ENCODE data around the gene NAALADL2. TPM values are rescaled to one million over a fixed set of nuclear protein-coding genes. Genes with fewer than 3 reads are reported as not detected.

NAALADL2 gene
- total and polyA plus RNA-seq, 2 experiments from 2014 or later, result 3.4 to 15.3 TPM

GRCh38 chr3:175046601-175047000 is 187.5 kb downstream of the NAALADL2 start:
- H3K4me2 ChIP-seq, result no peak overlapping the region
- no peaks in the 10 kb centered on the region for H3K36me3 ChIP-seq (replicated peaks; ENCODE audit: insufficient read depth, low read depth)
- H3K27me3 ChIP-seq, result no peaks in the 10 kb centered on the region
- no peaks in the 10 kb centered on the region for H3K9me2 ChIP-seq (replicated peaks; ENCODE audit: insufficient read depth)
- no peaks in the 10 kb centered on the region for H3K4me1 ChIP-seq (ENCODE audit: insufficient read depth)
- H3K4me3 ChIP-seq, result no peak overlapping the region
- DNase-seq (ENCODE audit: low spot score), result no peak
- H2AFZ ChIP-seq, result no peak overlapping the region
- no peaks in the 10 kb centered on the region for H3K79me2 ChIP-seq
- no peak overlapping the region for H3K27ac ChIP-seq
- TF ChIP-seq, protein P1, sequence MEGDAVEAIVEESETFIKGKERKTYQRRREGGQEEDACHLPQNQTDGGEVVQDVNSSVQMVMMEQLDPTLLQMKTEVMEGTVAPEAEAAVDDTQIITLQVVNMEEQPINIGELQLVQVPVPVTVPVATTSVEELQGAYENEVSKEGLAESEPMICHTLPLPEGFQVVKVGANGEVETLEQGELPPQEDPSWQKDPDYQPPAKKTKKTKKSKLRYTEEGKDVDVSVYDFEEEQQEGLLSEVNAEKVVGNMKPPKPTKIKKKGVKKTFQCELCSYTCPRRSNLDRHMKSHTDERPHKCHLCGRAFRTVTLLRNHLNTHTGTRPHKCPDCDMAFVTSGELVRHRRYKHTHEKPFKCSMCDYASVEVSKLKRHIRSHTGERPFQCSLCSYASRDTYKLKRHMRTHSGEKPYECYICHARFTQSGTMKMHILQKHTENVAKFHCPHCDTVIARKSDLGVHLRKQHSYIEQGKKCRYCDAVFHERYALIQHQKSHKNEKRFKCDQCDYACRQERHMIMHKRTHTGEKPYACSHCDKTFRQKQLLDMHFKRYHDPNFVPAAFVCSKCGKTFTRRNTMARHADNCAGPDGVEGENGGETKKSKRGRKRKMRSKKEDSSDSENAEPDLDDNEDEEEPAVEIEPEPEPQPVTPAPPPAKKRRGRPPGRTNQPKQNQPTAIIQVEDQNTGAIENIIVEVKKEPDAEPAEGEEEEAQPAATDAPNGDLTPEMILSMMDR (IDR thresholded peaks at IDR 0.05; ENCODE audit: poor library complexity), result no peak
- TF ChIP-seq EZH2phosphoT487 (IDR thresholded peaks at IDR 0.05; ENCODE audit: low read depth, severe bottlenecking, unreplicated experiment), result no peak
- no peak for TF ChIP-seq EZH2 (IDR thresholded peaks at IDR 0.05; ENCODE audit: borderline replicate concordance)
- no peaks in the 10 kb centered on the region for H3K9me3 ChIP-seq (ENCODE audit: low read depth)
- no peaks in the 10 kb centered on the region for H4K20me1 ChIP-seq (ENCODE audit: insufficient read depth, poor library complexity, severe bottlenecking)
- 85% methylated on average over 4 of the region's 4 CpGs for WGBS (ENCODE audit: low lambda C conversion rate, missing lambda C conversion rate)

- no peak for TF ChIP-seq EZH2phosphoT487 (IDR thresholded peaks at IDR 0.05; ENCODE audit: low read depth, severe bottlenecking, unreplicated experiment)
- TF ChIP-seq, protein P1 (IDR thresholded peaks at IDR 0.05; ENCODE audit: poor library complexity), result no peak
- TF ChIP-seq EZH2 (IDR thresholded peaks at IDR 0.05; ENCODE audit: borderline replicate concordance), result no peak
- 97% methylated on average over 1 of the region's 1 CpG for WGBS (ENCODE audit: low lambda C conversion rate, missing lambda C conversion rate)
- Histone ChIP-seq H3K9me2 (replicated peaks; ENCODE audit: insufficient read depth) (no peaks in the 10 kb centered on the region), H2AFZ (no peak overlapping the region), H3K36me3 (replicated peaks; ENCODE audit: insufficient read depth, low read depth) (no peaks in the 10 kb centered on the region), H3K79me2 (no peaks in the 10 kb centered on the region), H3K4me1 (ENCODE audit: insufficient read depth) (no peaks in the 10 kb centered on the region), H3K9me3 (ENCODE audit: low read depth) (no peaks in the 10 kb centered on the region), H3K27me3 (no peaks in the 10 kb centered on the region), H4K20me1 (ENCODE audit: insufficient read depth, poor library complexity, severe bottlenecking) (no peaks in the 10 kb centered on the region), H3K27ac (no peak overlapping the region), H3K4me2 (no peak overlapping the region), H3K4me3 (no peak overlapping the region)
- no peak for DNase-seq (ENCODE audit: low spot score)
Measured at GRCh38 chr3:175047786-175048185, 188.7 kb downstream of the NAALADL2 start.

GRCh38 chr3:175057401-175057800 is 198.3 kb downstream of the NAALADL2 start:
- Histone ChIP-seq H3K36me3 (replicated peaks; ENCODE audit: insufficient read depth, low read depth) (no peaks in the 10 kb centered on the region), H2AFZ (no peak overlapping the region), H3K27ac (no peak overlapping the region), H3K27me3 (no peaks in the 10 kb centered on the region), H3K4me3 (no peak overlapping the region), H4K20me1 (ENCODE audit: insufficient read depth, poor library complexity, severe bottlenecking) (no peaks in the 10 kb centered on the region), H3K9me3 (ENCODE audit: low read depth) (no peaks in the 10 kb centered on the region), H3K4me1 (ENCODE audit: insufficient read depth) (no peaks in the 10 kb centered on the region), H3K4me2 (no peak overlapping the region), H3K9me2 (replicated peaks; ENCODE audit: insufficient read depth) (no peaks in the 10 kb centered on the region), H3K79me2 (no peaks in the 10 kb centered on the region)
- WGBS (ENCODE audit: low lambda C conversion rate, missing lambda C conversion rate), result 68% methylated on average over 3 of the region's 3 CpGs
- DNase-seq (ENCODE audit: low spot score), result no peak
- TF ChIP-seq, protein P1 (IDR thresholded peaks at IDR 0.05; ENCODE audit: poor library complexity), result no peak
- no peak for TF ChIP-seq EZH2 (IDR thresholded peaks at IDR 0.05; ENCODE audit: borderline replicate concordance)

DNA sequence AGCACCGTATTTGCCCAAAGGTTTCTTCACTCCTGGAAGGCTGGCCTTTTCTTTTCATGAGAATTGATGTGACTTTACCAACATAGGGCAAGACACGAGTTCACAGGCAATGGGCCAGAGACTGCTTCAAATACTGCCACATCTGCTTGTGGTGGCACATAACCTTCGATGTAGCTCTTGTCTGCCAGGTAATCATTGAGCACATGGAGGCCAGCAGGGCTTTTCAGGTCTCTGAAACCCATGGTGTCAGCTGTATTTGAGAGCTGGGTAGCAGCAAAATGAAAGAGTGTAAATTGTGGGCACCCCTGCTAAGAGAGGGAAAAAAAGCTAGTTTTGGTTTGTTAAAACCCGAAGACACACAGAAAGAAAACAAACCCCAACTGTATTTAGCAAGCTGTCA is 200.7 kb downstream of the NAALADL2 start:
- no peak overlapping the region for H3K4me2 ChIP-seq
- TF ChIP-seq, protein P1 (IDR thresholded peaks at IDR 0.05; ENCODE audit: poor library complexity), result no peak
- TF ChIP-seq EZH2phosphoT487 (IDR thresholded peaks at IDR 0.05; ENCODE audit: low read depth, severe bottlenecking, unreplicated experiment) (no peak), EZH2 (IDR thresholded peaks at IDR 0.05; ENCODE audit: borderline replicate concordance) (no peak)
- DNase-seq (ENCODE audit: low spot score), result no peak
- H3K9me3 ChIP-seq (ENCODE audit: low read depth), result no peaks in the 10 kb centered on the region
- H4K20me1 ChIP-seq (ENCODE audit: insufficient read depth, poor library complexity, severe bottlenecking), result no peaks in the 10 kb centered on the region
- H3K79me2 ChIP-seq, result no peaks in the 10 kb centered on the region
- H3K4me3 ChIP-seq, result no peak overlapping the region
- no peaks in the 10 kb centered on the region for H3K36me3 ChIP-seq (replicated peaks; ENCODE audit: insufficient read depth, low read depth)
- WGBS (ENCODE audit: low lambda C conversion rate, missing lambda C conversion rate), result 90% methylated on average over 4 of the region's 4 CpGs
- no peak overlapping the region for H3K27ac ChIP-seq
- H2AFZ ChIP-seq, result no peak overlapping the region
- no peaks in the 10 kb centered on the region for H3K9me2 ChIP-seq (replicated peaks; ENCODE audit: insufficient read depth)
- no peaks in the 10 kb centered on the region for H3K4me1 ChIP-seq (ENCODE audit: insufficient read depth)
- no peaks in the 10 kb centered on the region for H3K27me3 ChIP-seq

All from hepatocyte (in vitro differentiated cells).